K562 (cell line): ENCODE data around the gene SPZ1.

Source experiments
- HNRNPUL1 ChIP-seq: fragments of 200-400 bp; formaldehyde crosslinking; IDR thresholded peaks from 2 replicates; pipeline ENCODE4 v1.6.1; 2017; ENCODE audit warnings: low read length
- JUND ChIP-seq, 2 experiments: IDR thresholded peaks; 2 replicates in 1 of 2; 3 replicates in 1 of 2; pipeline ENCODE4 v1.6.1; 2011; ENCODE audit warnings: borderline replicate concordance in 2 of 2, low read depth in 2 of 2, low read length in 2 of 2, improper control_type of control experiment in 1 of 2, missing biosample characterization in 1 of 2, missing genetic modification characterization in 1 of 2, missing genetic modification reagents in 1 of 2
- KLF10 ChIP-seq: fragments of 250-450 bp; sonication (Bioruptor Pico); IDR thresholded peaks from 2 replicates; pipeline ENCODE4 v1.6.1; 2021; ENCODE audit warnings: matching md5 sums
- PHTF2 ChIP-seq: fragments of 250-450 bp; sonication (Bioruptor Pico); IDR thresholded peaks from 2 replicates; pipeline ENCODE4 v1.5.0; 2021; ENCODE audit warnings: mild to moderate bottlenecking
- TAF1 ChIP-seq: IDR thresholded peaks from 2 replicates; pipeline ENCODE4 v1.6.1; 2011; ENCODE audit warnings: mild to moderate bottlenecking, low read length, moderate library complexity; ENCODE audit not compliant: insufficient read depth, control insufficient read depth, severe bottlenecking; ENCODE audit errors: extremely low read depth
- ZNF584 ChIP-seq: fragments of 200-800 bp; sonication (Bioruptor generic); IDR thresholded peaks from 2 replicates; pipeline ENCODE4 v1.6.1; 2016; ENCODE audit warnings: low read depth, mild to moderate bottlenecking, missing genetic modification characterization, missing compliant biosample characterization

DNA sequence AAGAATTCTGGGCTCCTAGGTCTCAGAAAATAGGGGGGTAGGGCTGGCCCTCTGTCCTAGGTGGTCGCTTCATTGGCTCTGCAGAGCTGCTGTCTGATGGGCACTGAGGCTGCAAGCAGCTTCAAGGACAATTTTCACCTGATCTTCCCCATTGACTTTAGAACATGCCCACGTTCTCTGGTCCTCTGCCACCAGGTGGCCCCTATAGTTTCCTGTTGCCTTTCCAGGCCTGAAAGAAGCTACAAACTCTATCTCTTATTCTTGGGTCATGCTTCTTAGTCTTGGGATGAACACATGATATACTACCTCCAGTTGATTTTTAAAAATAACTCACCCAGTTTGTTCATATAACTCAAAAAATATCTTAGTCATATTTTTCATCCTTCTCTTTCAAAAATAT lies 26.3 kb downstream of the SPZ1 start:
- TF ChIP-seq PHTF2 (CRISPR knock-in tag) (no peak), ZNF584 (CRISPR knock-in tag) (no peak), KLF10 (CRISPR knock-in tag) (no peak), TAF1 (no peak), JUND (IDR thresholded peaks at IDR 0.05; ENCODE audit: borderline replicate concordance, low read depth, low read length) (no peak), JUND (tag; IDR thresholded peaks at IDR 0.05; ENCODE audit: borderline replicate concordance, low read depth, low read length) (no peak), HNRNPUL1 (no peak)
